ENCODE data around the gene ZWILCH.

DNA sequence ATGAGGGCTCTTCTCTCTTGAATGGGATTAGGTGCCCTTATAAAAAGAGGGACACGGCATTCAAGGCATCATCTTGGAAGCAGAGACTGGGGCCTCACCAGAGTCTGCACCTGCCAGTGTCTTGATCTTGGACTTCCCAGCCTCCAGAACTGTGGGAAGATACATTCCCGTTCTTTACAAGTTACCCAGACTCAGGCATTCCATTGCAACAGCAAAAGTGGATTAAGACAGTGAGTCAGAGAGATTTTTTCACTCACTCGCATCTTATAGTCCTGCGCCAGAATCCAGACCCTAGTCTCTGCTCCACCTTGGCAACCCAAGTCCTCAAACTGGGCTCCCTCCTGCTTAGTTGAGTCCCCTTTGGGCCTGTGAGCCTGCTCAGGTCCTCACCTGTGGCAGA lies 58.0 kb downstream of the ZWILCH start:
- TF ChIP-seq, protein P1, sequence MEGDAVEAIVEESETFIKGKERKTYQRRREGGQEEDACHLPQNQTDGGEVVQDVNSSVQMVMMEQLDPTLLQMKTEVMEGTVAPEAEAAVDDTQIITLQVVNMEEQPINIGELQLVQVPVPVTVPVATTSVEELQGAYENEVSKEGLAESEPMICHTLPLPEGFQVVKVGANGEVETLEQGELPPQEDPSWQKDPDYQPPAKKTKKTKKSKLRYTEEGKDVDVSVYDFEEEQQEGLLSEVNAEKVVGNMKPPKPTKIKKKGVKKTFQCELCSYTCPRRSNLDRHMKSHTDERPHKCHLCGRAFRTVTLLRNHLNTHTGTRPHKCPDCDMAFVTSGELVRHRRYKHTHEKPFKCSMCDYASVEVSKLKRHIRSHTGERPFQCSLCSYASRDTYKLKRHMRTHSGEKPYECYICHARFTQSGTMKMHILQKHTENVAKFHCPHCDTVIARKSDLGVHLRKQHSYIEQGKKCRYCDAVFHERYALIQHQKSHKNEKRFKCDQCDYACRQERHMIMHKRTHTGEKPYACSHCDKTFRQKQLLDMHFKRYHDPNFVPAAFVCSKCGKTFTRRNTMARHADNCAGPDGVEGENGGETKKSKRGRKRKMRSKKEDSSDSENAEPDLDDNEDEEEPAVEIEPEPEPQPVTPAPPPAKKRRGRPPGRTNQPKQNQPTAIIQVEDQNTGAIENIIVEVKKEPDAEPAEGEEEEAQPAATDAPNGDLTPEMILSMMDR (conservative IDR thresholded peaks at IDR 0.05), result no peak
- no peak for TF ChIP-seq ZFX (IDR thresholded peaks at IDR 0.05)
